ENCODE data around the gene RPL26.
"Not testable (repeated sequence)": the region's sequence is repeated elsewhere in the genome, so short reads cannot be mapped to it uniquely, and the experiment has no call there.

RPL26 gene

GRCh38 chr17:8387914-8388651, 5.1 kb upstream of the RPL26 start:
- H3K4me3 ChIP-seq (ENCODE audit: low read depth, low read length) = no peak overlapping the region
- no peak for TF ChIP-seq CTCF (IDR thresholded peaks at IDR 0.05; ENCODE audit: borderline replicate concordance, insufficient read depth, low read depth, low read length)

GRCh38 chr17:8386841-8387240, 3.8 kb upstream of the RPL26 start:
- TF ChIP-seq CTCF (IDR thresholded peaks at IDR 0.05; ENCODE audit: borderline replicate concordance, insufficient read depth, low read depth, low read length) = no peak
- no peak overlapping the region for H3K4me3 ChIP-seq (ENCODE audit: low read depth, low read length)

GRCh38 chr17:8384801-8385378, 1.9 kb upstream of the RPL26 start:
- H3K4me3 ChIP-seq (ENCODE audit: low read depth, low read length) = no peak overlapping the region
- no peak for TF ChIP-seq CTCF (IDR thresholded peaks at IDR 0.05; ENCODE audit: borderline replicate concordance, insufficient read depth, low read depth, low read length)

GRCh38 chr17:8382880-8383142, 182 bp downstream of the RPL26 start:
- no peak for TF ChIP-seq CTCF (IDR thresholded peaks at IDR 0.05; ENCODE audit: borderline replicate concordance, insufficient read depth, low read depth, low read length)
- peak overlapping the region; percentile 83 for H3K4me3 ChIP-seq (ENCODE audit: low read depth, low read length)

- peak overlapping the region; percentile 83 for H3K4me3 ChIP-seq (ENCODE audit: low read depth, low read length)
- TF ChIP-seq CTCF (IDR thresholded peaks at IDR 0.05; ENCODE audit: borderline replicate concordance, insufficient read depth, low read depth, low read length) = no peak
These were observed 727 bp downstream of the RPL26 start for GRCh38 chr17:8382052-8382879.

GRCh38 chr17:8380049-8380448, 2.9 kb downstream of the RPL26 start:
- no peak for TF ChIP-seq CTCF (IDR thresholded peaks at IDR 0.05; ENCODE audit: borderline replicate concordance, insufficient read depth, low read depth, low read length)

GRCh38 chr17:8378117-8378516, 4.9 kb downstream of the RPL26 start:
- H3K4me3 ChIP-seq (ENCODE audit: low read depth, low read length) = not testable (repeated sequence)

More at GRCh38 chr17:8380049-8380448, 2.9 kb downstream of the RPL26 start:
- no peak overlapping the region for H3K4me3 ChIP-seq (ENCODE audit: low read depth, low read length)
